IPS-18a (cell line): ENCODE measurements around the gene PIM3.
A peak's percentile ranks its signal among the peaks of the same experiment; 100 is the strongest.

Experiments
- H3K27ac ChIP-seq: one replicate; pipeline ENCODE4 v1.5.1; 2013; ENCODE audit warnings: low read length
- H3K27me3 ChIP-seq: one replicate; pipeline ENCODE4 v1.6.1; 2013; ENCODE audit warnings: mild to moderate bottlenecking, low read length; ENCODE audit not compliant: control insufficient read depth, insufficient read depth
- H3K36me3 ChIP-seq: one replicate; pipeline ENCODE4 v1.6.1; 2013; ENCODE audit warnings: low read depth, low read length; ENCODE audit not compliant: control insufficient read depth
- H3K4me1 ChIP-seq: one replicate; pipeline ENCODE4 v1.6.1; 2013; ENCODE audit warnings: low read depth, low read length; ENCODE audit not compliant: control insufficient read depth
- H3K4me3 ChIP-seq: one replicate; pipeline ENCODE4 v1.5.1; 2013; ENCODE audit warnings: low read length
- H3K9ac ChIP-seq: one replicate; pipeline ENCODE4 v1.6.1; 2013; ENCODE audit warnings: mild to moderate bottlenecking, low read length, moderate library complexity
- H3K9me3 ChIP-seq: one replicate; pipeline ENCODE4 v1.6.1; 2013; ENCODE audit warnings: low read depth, low read length; ENCODE audit not compliant: control insufficient read depth

Gene PIM3

DNA sequence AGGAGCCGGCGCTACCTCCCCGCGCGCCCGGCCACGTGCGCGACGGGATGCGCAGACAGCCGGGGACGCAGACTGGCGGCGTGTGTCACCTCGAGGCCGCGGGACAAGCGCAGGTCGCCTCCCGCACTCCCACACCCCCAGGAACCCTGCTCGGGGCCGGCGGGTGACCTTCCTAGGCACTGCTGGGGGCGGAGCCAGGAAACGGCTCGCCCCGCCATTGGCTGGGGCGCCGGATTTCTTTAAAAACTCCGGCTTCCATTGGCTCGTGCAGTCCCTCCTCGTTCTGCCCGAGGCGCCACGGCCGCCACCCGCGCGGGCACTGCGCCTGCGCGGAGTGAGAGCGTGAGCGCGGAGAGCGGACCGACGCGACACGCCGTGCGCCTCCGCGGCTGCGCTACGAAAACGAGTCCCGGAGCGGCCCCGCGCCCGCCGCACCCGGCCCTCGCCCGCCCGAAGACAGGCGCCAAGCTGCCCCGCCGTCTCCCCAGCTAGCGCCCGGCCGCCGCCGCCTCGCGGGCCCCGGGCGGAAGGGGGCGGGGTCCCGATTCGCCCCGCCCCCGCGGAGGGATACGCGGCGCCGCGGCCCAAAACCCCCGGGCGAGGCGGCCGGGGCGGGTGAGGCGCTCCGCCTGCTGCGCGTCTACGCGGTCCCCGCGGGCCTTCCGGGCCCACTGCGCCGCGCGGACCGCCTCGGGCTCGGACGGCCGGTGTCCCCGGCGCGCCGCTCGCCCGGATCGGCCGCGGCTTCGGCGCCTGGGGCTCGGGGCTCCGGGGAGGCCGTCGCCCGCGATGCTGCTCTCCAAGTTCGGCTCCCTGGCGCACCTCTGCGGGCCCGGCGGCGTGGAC lies at the start of gene PIM3:
Gene PIM3, plus strand, starts transcription at position 614 of the 846 bp plus-strand sequence. Its CDS starts 176 bp downstream, at position 790.
- Histone ChIP-seq H3K27ac (no peak within 1 kb of the TSS), H3K4me1 (peaks cover 9% of the 10 kb centered on the region), H3K36me3 (peaks cover 16% of the 10 kb centered on the region), H3K27me3 (peaks cover 7% of the 10 kb centered on the region), H3K9me3 (no peaks in the 10 kb centered on the region), H3K9ac (peak within 1 kb of the TSS; percentile 58), H3K4me3 (peak within 1 kb of the TSS; percentile 78)

- no peak overlapping the region for H3K9ac ChIP-seq
- H3K9me3 ChIP-seq, result no peaks in the 10 kb centered on the region
- H3K4me1 ChIP-seq, result no peaks in the 10 kb centered on the region
- peaks cover 19% of the 10 kb centered on the region for H3K36me3 ChIP-seq
- H3K4me3 ChIP-seq, result no peak overlapping the region
- H3K27me3 ChIP-seq, result no peaks in the 10 kb centered on the region
- H3K27ac ChIP-seq, result no peak overlapping the region
These were observed 48.5 kb upstream of the PIM3 start for GRCh38 chr22:49911881-49912625.

- H3K4me3 ChIP-seq, result no peak overlapping the region
- no peak overlapping the region for H3K9ac ChIP-seq
- no peaks in the 10 kb centered on the region for H3K4me1 ChIP-seq
- peaks cover 12% of the 10 kb centered on the region for H3K36me3 ChIP-seq
- H3K27me3 ChIP-seq, result no peaks in the 10 kb centered on the region
- H3K27ac ChIP-seq, result no peak overlapping the region
- H3K9me3 ChIP-seq, result no peaks in the 10 kb centered on the region
These were observed 47.5 kb upstream of the PIM3 start for GRCh38 chr22:49913026-49913425.

DNA sequence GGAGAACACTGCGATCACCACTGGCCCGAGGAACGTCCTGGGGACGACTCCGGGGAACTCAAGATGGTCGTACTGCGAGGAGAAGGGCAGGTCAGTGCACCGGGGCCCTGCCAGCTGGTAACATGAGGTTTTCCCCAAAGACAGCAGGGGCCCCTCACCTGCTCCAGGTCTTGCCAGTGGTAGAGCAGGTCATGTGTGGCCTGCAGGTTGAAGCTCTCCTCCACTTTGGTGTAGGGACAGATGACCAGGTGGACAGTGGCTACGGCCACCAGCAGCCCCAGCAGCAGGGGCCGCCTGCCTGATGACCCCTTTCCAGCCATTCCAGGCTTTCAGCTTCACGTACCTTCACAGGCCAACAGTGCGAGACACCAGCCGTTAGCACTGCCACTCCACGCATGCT lies 47.1 kb upstream of the PIM3 start:
- Histone ChIP-seq H3K4me1 (no peaks in the 10 kb centered on the region), H3K9me3 (no peaks in the 10 kb centered on the region), H3K27ac (no peak overlapping the region), H3K36me3 (peaks cover 12% of the 10 kb centered on the region), H3K4me3 (no peak overlapping the region), H3K27me3 (no peaks in the 10 kb centered on the region), H3K9ac (no peak overlapping the region)

GRCh38 chr22:49914256-49914655 lies 46.3 kb upstream of the PIM3 start:
- no peak overlapping the region for H3K4me3 ChIP-seq
- no peaks in the 10 kb centered on the region for H3K4me1 ChIP-seq
- H3K9me3 ChIP-seq, result no peaks in the 10 kb centered on the region
- peaks cover 8% of the 10 kb centered on the region for H3K36me3 ChIP-seq
- no peak overlapping the region for H3K27ac ChIP-seq
- no peaks in the 10 kb centered on the region for H3K27me3 ChIP-seq
- no peak overlapping the region for H3K9ac ChIP-seq

DNA sequence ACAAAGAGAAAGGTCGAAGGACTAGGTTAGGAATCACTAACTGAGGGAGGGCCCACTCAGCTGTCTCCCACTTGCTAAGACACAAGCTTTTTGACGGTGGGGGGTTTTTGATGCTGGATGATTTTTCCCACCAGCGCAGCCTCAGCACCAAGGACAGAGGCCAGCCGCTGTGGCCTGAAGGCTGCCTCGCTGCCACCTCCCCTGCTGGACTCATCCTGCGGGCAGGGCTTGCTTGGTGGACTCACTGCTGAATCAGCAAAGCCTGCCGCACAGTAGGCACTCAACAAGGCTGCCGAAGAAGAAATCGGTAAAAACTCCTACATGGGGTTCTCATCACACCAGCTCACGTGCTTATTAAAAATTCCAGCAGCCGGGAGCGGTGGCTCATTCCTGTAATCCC lies 45.0 kb upstream of the PIM3 start:
- H3K4me1 ChIP-seq, result no peaks in the 10 kb centered on the region
- no peak overlapping the region for H3K27ac ChIP-seq
- no peaks in the 10 kb centered on the region for H3K27me3 ChIP-seq
- no peak overlapping the region for H3K9ac ChIP-seq
- peaks cover 10% of the 10 kb centered on the region for H3K36me3 ChIP-seq
- no peaks in the 10 kb centered on the region for H3K9me3 ChIP-seq
- no peak overlapping the region for H3K4me3 ChIP-seq

- Histone ChIP-seq H3K4me1 (no peaks in the 10 kb centered on the region), H3K27me3 (no peaks in the 10 kb centered on the region), H3K36me3 (peaks cover 10% of the 10 kb centered on the region), H3K9me3 (no peaks in the 10 kb centered on the region), H3K4me3 (peak overlapping the region; percentile 85), H3K27ac (no peak overlapping the region), H3K9ac (no peak overlapping the region)
These were observed 43.7 kb upstream of the PIM3 start for GRCh38 chr22:49916831-49917230.

DNA sequence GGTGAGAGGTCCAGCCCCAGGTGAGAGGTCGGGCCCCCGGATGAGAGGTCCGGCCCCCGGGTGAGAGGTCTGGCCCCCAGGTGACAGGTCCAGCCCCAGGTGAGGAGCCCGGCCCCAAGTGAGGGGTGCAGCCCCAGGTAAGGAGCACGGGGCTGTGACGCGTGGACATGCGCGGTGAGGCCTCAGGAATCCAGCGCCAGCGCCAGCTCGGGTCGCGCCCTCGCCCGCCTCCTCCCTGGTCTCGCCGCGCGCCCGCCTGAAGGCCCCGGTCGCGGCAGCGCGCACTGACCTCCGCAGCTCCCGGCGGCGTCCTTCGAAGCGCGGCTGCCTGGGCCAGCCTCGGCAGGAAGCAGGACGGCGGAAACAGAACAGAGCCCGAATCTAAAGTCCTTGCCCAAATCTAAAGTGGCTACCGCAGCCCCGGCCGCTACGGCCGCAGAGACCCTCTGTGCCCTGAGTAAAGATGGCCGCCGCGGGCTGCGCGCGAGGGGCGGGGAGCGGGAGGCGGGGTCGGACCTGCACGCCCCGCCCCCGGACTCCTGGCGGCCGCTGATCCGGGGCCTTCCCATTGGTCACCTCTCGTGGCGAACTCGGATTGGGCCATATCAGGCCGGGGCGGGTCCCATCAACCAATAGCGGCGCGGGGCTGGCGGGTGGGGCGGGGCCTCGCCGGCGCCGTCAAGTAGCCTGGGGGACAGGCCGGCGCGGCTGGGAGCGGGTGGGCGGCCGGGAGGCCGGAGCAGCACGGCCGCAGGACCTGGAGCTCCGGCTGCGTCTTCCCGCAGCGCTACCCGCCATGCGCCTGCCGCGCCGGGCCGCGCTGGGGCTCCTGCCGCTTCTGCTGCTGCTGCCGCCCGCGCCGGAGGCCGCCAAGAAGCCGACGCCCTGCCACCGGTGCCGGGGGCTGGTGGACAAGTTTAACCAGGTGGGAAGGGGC lies 42.3 kb upstream of the PIM3 start, which contains the start of the genes ALG12 and CRELD2:
Gene ALG12, minus strand, starts transcription at position 465 of the 937 bp plus-strand sequence. CDS start 4,673 bp downstream, outside the sequence.
Gene CRELD2, plus strand, starts transcription at position 661 of the 937 bp plus-strand sequence. Its CDS starts 136 bp downstream, at position 797.
- Histone ChIP-seq H3K36me3 (peaks cover 4% of the 10 kb centered on the region), H3K9me3 (no peaks in the 10 kb centered on the region), H3K27ac (no peak within 1 kb of the TSS), H3K27me3 (no peaks in the 10 kb centered on the region), H3K9ac (peak within 1 kb of the TSS; percentile 70), H3K4me1 (no peaks in the 10 kb centered on the region), H3K4me3 (peak within 1 kb of the TSS; percentile 85)

DNA sequence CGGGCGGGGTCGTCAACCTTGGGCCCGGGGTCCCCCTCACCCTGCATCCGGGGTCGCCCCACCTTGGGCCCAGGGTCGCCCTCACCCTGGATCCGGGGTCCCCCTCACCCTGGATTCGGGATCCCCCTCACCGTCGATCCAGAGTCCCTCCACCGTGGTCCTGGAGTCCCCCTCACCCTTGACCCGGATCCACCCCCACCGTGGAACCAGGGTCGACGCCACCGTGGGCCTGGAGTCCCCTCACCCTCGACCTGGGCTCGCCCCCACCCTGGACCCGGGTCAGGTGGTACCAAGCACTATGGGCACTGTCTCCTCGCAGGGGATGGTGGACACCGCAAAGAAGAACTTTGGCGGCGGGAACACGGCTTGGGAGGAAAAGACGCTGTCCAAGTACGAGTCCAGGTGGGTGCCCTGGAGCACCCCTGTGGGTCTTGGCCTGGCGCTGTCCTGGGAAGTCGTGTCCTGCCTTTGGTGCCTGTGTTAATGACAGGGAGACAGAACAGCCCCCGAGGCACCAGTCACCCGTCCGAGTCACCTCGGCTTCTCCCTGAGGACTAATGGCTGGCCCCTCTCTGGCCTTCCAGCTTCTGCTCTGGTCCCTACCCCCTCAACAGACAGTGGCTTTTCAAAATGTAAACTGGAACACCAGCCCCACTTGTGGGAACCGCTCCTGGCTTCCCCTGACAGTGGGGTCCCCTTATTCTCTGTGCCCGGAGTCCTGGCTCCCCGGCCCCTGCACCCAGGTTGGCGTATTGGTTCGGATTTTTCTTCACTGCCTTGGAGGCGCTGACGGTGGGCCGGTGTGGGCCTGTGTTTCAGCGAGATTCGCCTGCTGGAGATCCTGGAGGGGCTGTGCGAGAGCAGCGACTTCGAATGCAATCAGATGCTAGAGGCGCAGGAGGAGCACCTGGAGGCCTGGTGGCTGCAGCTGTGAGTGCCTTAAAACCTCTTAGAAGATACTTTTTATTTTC lies 41.4 kb upstream of the PIM3 start:
- Histone ChIP-seq H3K27ac (no peak overlapping the region), H3K4me1 (no peaks in the 10 kb centered on the region)

DNA sequence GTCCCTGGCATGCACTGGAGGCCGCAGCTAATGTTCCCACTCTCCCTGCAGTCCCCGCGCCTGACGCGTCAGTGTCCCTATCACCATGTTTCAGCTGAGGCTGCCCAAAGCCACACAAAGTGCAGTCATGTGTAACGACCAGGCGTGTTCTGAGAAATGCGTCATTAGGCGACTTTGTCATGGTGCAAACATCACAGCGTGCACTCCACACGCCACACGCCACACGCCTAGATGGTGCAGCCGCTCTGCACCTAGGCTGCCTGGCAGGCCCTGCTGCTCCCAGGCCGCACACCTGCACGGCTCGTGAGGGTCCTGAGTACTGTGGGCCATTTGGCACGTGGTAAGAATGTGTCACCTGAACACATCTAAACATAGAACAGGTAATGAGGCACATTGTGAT lies 39.7 kb upstream of the PIM3 start:
- Histone ChIP-seq H3K9me3 (no peaks in the 10 kb centered on the region), H3K36me3 (peaks cover 4% of the 10 kb centered on the region), H3K27ac (no peak overlapping the region), H3K4me1 (no peaks in the 10 kb centered on the region), H3K27me3 (no peaks in the 10 kb centered on the region), H3K4me3 (no peak overlapping the region), H3K9ac (no peak overlapping the region)

More for the DNA sequence above, 41.4 kb upstream of the PIM3 start:
- Histone ChIP-seq H3K36me3 (peaks cover 4% of the 10 kb centered on the region), H3K27me3 (no peaks in the 10 kb centered on the region), H3K9me3 (no peaks in the 10 kb centered on the region), H3K4me3 (peak overlapping the region; percentile 61), H3K9ac (peak overlapping the region; percentile 32)
